Heart right ventricle (tissue), 16 donors: ENCODE data around the gene PPP1R18. TPM values are rescaled to one million over a fixed set of nuclear protein-coding genes. Genes with fewer than 3 reads are reported as not detected.

Experiments
- ATAC-seq, 8 donors: fragments of 200-7000 bp; cut with Tn5 transposase; one replicate each; pipeline ENCODE4 v1.9.1; 2020; ENCODE audit warnings: mild to moderate bottlenecking in 8 of 8, moderate library complexity in 8 of 8, moderate number of reproducible peaks in 1 of 8
- DNase-seq, 2 donors: peaks; one replicate each; pipeline ENCODE4 v3.0.0-alpha.2; 2020
- H3K27ac ChIP-seq, 10 donors: fragments of 200-600 bp; sonication (generic) in 2 of 10; one replicate each; pipeline versions ENCODE4 v1.5.0 to v1.8.0; 2020 to 2022; ENCODE audit warnings: mild to moderate bottlenecking in 3 of 10
- H3K27me3 ChIP-seq, 7 donors: fragments of 200-600 bp; one replicate each; pipeline ENCODE4 v1.8.0; 2021 to 2022; ENCODE audit warnings: mild to moderate bottlenecking in 2 of 7
- H3K36me3 ChIP-seq, 9 donors: fragments of 200-600 bp; sonication (generic) in 1 of 9; one replicate each; pipeline versions ENCODE4 v1.5.0 to v1.8.0; 2020 to 2022; ENCODE audit warnings: mild to moderate bottlenecking in 2 of 9
- H3K4me1 ChIP-seq, 9 donors: fragments of 200-600 bp; sonication (generic) in 1 of 9; one replicate each; pipeline versions ENCODE4 v1.5.0 to v1.8.0; 2020 to 2022; ENCODE audit warnings: mild to moderate bottlenecking in 4 of 9
- H3K4me3 ChIP-seq, 10 donors: fragments of 200-600 bp; sonication (generic) in 2 of 10; one replicate each; pipeline versions ENCODE4 v1.5.0 to v1.8.0; 2020 to 2022; ENCODE audit warnings: mild to moderate bottlenecking in 7 of 10, moderate library complexity in 2 of 10
- H3K9me3 ChIP-seq, 11 donors: fragments of 200-600 bp in 10 of 11; sonication (generic) in 2 of 11; one replicate each; pipeline versions ENCODE4 v1.5.0 to v1.8.0; 2013 to 2022; ENCODE audit warnings: mild to moderate bottlenecking in 2 of 11, control low read depth in 1 of 11, moderate library complexity in 1 of 11
- WGBS, 2 donors: extraction: QIAGEN DNeasy Blood & Tissue Kit; methylation state at CpG; one replicate each; pipeline ENCODE4 v1.1.7; 2013; ENCODE audit warnings: inconsistent platforms in 1 of 2; 5-methylcytosine and 5-hydroxymethylcytosine counted together
- intact Hi-C, 10 donors: fragments of 100-400 bp; cut with DNase I; formaldehyde crosslinking; loops; one replicate each; pipeline versions ENCODE4 v1.11.1 to v1.14.2; 2022
- polyA plus RNA-seq, 2 donors: library from polyadenylated mRNA; stranded (reverse); fragments of 200-250 nt; gene quantifications; one replicate each; pipeline ENCODE4 v1.2.3, GENCODE V29; 2013
- total RNA-seq, 10 donors: library from RNA; stranded (reverse); fragmentation: NEBNext Ultra II Directional in 3 of 10; extraction: Animal tissue kit (Norgen Biotek cat#: 25700) in 3 of 10; gene quantifications; one replicate each; pipeline versions ENCODE4 v1.2.1 to v1.2.4, GENCODE V29; 2021 to 2023
- TF ChIP-seq, protein P1 (sequence below), 9 donors: fragments of 200-600 bp; sonication (generic) in 2 of 9; IDR thresholded peaks; one replicate each; pipeline versions ENCODE4 v1.5.0 to v1.8.0; 2021 to 2022; ENCODE audit warnings: antibody characterized with exemption in 9 of 9, mild to moderate bottlenecking in 5 of 9, moderate library complexity in 1 of 9
- donor health status: Arrhythmogenic right ventricular cardiomyopathy.
- donor health status: ischemic (EF 13 %, LVEDD 7.1; RV severe dilation, severe dysfunction).
- donor health status: healthy with polysubstance abuse.
- donor health status: DM: no; HTN: yes; CAD: no.
- donor health status: DM: no; HTN: no; CAD: no.
- donor health status: ischemic (EF 25% LVEDD 6.9; RV normal size, moderate dysfunction).
- donor health status: ischemic (EF 25% LVEDD 5.7; RV mildly dilated, moderate dysfunction).
- donor health status: healthy.
- donor health status: DM: yes; HTN: yes; CAD: no.
- donor health status: Ischemic cardiomyopathy.
- donor health status: ischemic (EF 35%, LVEDD 5.7; RV mildly dilated, moderate dysfunction).
- donor health status: nonischemic (EF 11% LVEDD 7.7; RV severe dilation, severe dysfunction).
- donor health status: DM: yes; HTN: yes; CAD: no.
- donor health status: PGD.
- donor health status: ischemic (EF 29% LVEDD 5.4; RV normal size, mild dysfunction).
- donor health status: nonischemic (EF 23%, LVEDD 6.1; RV moderate dilation, normal function).

The PPP1R18 gene
- total and polyA plus RNA-seq, 12 donors = 8.2 to 47.7 (median 17.2) TPM

DNA sequence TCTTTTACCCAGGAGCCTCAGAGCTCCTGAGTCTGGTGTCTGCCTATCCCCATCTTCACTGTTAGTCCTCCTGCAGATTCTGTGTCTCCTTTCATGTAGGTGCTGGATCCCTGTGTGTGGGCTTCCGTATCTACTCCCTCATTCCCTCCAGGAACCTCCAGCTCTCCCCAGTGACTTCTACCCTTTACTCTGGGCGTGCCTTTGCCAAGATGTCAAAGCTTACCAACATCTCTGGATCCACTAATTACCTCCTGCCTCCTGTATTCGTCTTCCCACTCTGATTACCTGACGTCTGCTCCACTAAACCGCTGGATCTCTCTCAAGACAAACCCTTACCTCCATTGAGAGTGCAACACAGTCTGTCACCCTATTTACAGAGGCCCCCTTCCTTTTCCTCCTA lies 41.7 kb downstream of the PPP1R18 start:
- 84 to 85% methylated on average over 5 of the region's 5 CpGs for WGBS, 2 donors
- intact Hi-C loops = no loop called here

DNA sequence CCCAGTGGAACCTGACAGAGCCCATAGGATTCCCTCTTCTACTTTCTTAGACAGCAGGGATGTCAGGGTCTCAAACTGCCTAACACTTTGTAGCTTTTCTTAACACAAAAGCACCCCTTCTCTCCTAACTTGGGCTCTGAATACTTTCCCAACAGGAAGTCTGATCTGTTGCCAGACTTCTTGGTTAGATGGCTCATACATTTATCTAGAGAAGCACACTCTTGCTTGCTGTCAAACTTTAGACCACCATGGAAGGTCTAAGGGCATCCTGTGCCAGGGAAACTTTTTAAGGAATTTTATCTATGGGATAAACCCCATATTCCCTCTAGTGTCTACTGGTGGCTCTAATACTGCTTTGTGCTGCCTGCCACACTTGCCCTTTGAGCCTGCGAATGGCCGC lies 42.8 kb downstream of the PPP1R18 start:
- intact Hi-C loops = no loop called here
- Histone ChIP-seq H3K9me3 (no peaks in the 10 kb centered on the region), H3K4me3 (no peak overlapping the region), H3K27ac (no peak overlapping the region), H3K36me3 (peaks cover 0 to 67% (median 6%) of the 10 kb centered on the region in 9 donors), H3K4me1 (peaks cover 7 to 32% (median 22%) of the 10 kb centered on the region in 9 donors), H3K27me3 (no peaks in the 10 kb centered on the region)
- ATAC-seq (no peak), DNase-seq (no peak)
- 95 to 100% methylated on average over 2 of the region's 2 CpGs for WGBS, 2 donors
- TF ChIP-seq, protein P1, sequence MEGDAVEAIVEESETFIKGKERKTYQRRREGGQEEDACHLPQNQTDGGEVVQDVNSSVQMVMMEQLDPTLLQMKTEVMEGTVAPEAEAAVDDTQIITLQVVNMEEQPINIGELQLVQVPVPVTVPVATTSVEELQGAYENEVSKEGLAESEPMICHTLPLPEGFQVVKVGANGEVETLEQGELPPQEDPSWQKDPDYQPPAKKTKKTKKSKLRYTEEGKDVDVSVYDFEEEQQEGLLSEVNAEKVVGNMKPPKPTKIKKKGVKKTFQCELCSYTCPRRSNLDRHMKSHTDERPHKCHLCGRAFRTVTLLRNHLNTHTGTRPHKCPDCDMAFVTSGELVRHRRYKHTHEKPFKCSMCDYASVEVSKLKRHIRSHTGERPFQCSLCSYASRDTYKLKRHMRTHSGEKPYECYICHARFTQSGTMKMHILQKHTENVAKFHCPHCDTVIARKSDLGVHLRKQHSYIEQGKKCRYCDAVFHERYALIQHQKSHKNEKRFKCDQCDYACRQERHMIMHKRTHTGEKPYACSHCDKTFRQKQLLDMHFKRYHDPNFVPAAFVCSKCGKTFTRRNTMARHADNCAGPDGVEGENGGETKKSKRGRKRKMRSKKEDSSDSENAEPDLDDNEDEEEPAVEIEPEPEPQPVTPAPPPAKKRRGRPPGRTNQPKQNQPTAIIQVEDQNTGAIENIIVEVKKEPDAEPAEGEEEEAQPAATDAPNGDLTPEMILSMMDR (IDR thresholded peaks at IDR 0.05) = no peak

More for the DNA sequence above, 41.7 kb downstream of the PPP1R18 start:
- Histone ChIP-seq H3K36me3 (peaks cover 0 to 62% (median 6%) of the 10 kb centered on the region in 9 donors), H3K4me1 (peaks cover 7 to 36% (median 22%) of the 10 kb centered on the region in 9 donors), H3K4me3 (no peak overlapping the region), H3K27me3 (no peaks in the 10 kb centered on the region), H3K27ac (no peak overlapping the region), H3K9me3 (no peaks in the 10 kb centered on the region)
- ATAC-seq (no peak), DNase-seq (no peak)
- TF ChIP-seq, protein P1 (IDR thresholded peaks at IDR 0.05) = no peak

DNA sequence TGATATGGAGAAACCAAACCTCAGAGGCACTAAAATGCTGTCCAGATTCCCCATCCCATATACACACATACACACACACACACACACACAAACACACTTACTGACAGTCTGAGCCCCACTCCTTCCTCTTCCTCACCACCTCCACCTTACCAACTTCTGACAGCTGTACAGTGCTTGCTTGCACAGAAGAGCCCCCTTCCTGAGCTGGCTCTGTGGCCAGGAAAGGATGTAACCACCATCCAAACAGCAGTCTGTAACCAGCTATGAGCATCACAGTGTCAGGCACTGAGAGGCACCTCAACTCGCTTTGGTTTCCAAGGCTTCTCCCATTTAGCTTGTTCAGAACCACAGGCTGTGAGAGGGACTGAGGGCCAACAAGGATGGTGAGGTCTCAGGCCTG lies 45.4 kb downstream of the PPP1R18 start:
- H3K36me3 ChIP-seq = peaks cover 0 to 86% (median 6%) of the 10 kb centered on the region in 9 donors

DNA sequence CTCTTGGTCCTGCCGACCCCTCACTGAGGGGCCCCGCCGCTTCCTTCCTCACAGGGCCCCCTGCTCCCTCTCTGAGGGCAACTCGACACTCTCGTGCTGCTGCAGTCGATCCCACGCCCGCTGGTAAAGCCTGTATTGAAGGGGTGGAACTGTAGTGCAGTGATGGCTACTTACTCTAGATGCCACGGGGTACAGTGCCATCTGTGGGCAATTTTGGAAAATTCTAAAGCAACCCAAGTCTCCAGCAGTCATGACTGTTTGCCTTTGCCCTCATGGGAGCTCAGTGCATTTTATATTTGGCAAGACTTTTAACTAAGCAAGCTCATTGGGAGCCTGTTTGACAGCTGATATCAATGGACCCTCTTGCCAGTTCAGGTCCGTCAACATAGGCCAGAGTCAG lies 46.0 kb downstream of the PPP1R18 start:
- DNase-seq (no peak), ATAC-seq (no peak)
- Histone ChIP-seq H3K4me3 (no peak overlapping the region), H3K36me3 (peaks cover 0 to 86% (median 6%) of the 10 kb centered on the region in 9 donors), H3K27me3 (no peaks in the 10 kb centered on the region), H3K4me1 (peaks cover 0 to 10% (median 0%) of the 10 kb centered on the region in 9 donors), H3K27ac (no peak overlapping the region), H3K9me3 (no peaks in the 10 kb centered on the region)
- intact Hi-C loops = no loop called here
- 81 to 85% methylated on average over 10 of the region's 10 CpGs for WGBS, 2 donors
- TF ChIP-seq, protein P1 (IDR thresholded peaks at IDR 0.05) = no peak

More for the DNA sequence above, 45.4 kb downstream of the PPP1R18 start:
- TF ChIP-seq, protein P1 (IDR thresholded peaks at IDR 0.05) = no peak
- Histone ChIP-seq H3K9me3 (no peaks in the 10 kb centered on the region), H3K4me3 (no peak overlapping the region), H3K27me3 (no peaks in the 10 kb centered on the region), H3K27ac (no peak overlapping the region), H3K4me1 (peaks cover 0 to 16% (median 4%) of the 10 kb centered on the region in 9 donors)
- intact Hi-C loops = no loop called here
- WGBS, 2 donors = 81 to 92% methylated on average over 1 of the region's 1 CpG
- no peak for ATAC-seq
- no peak for DNase-seq
